Loucy (cell line): Measurements from ENCODE around the gene AMY2B.

Source experiments
- H2AFZ ChIP-seq: fragments of 200-600 bp; sonication (generic); 2 replicates; pipeline ENCODE4 v1.6.0; 2016; ENCODE audit warnings: antibody characterized with exemption, mild to moderate bottlenecking, low read length, moderate library complexity
- H3F3A ChIP-seq: fragments of 200-600 bp; 2 replicates; pipeline ENCODE4 v1.6.0; 2016; ENCODE audit warnings: antibody characterized with exemption, low read depth, mild to moderate bottlenecking
- H3K27me3 ChIP-seq: fragments of 200-600 bp; sonication (generic); 2 replicates; pipeline ENCODE4 v1.6.1; 2014; ENCODE audit warnings: low read length, mild to moderate bottlenecking; ENCODE audit not compliant: insufficient read depth, poor library complexity, severe bottlenecking
- H3K36me3 ChIP-seq: fragments of 200-600 bp; sonication (generic); 2 replicates; pipeline ENCODE4 v1.6.1; 2016; ENCODE audit warnings: low read length; ENCODE audit not compliant: insufficient read depth
- H3K4me1 ChIP-seq: fragments of 200-600 bp; sonication (generic); 2 replicates; pipeline ENCODE4 v1.5.1; 2014; ENCODE audit warnings: low read length, mild to moderate bottlenecking; ENCODE audit not compliant: insufficient read depth, poor library complexity, severe bottlenecking
- H3K4me2 ChIP-seq: fragments of 200-600 bp; sonication (generic); 2 replicates; pipeline ENCODE4 v1.6.0; 2014; ENCODE audit warnings: antibody characterized with exemption, low read length, low read depth, mild to moderate bottlenecking; ENCODE audit not compliant: poor library complexity, severe bottlenecking
- H3K4me3 ChIP-seq: fragments of 200-600 bp; sonication (generic); 2 replicates; pipeline ENCODE4 v1.5.1; 2014; ENCODE audit warnings: low read length, mild to moderate bottlenecking, mixed read lengths; ENCODE audit not compliant: poor library complexity, severe bottlenecking
- H3K79me2 ChIP-seq: fragments of 200-600 bp; sonication (generic); 2 replicates; pipeline ENCODE4 v1.6.1; 2014; ENCODE audit warnings: low read length; ENCODE audit not compliant: insufficient read depth
- H3K9ac ChIP-seq: fragments of 200-600 bp; sonication (generic); 2 replicates; pipeline ENCODE4 v1.6.0; 2014; ENCODE audit warnings: mild to moderate bottlenecking, low read depth, low read length, moderate library complexity; ENCODE audit not compliant: poor library complexity, severe bottlenecking
- H3K9me2 ChIP-seq: fragments of 200-600 bp; sonication (generic); replicated peaks from 2 replicates; pipeline ENCODE4 v1.6.1; 2016; ENCODE audit warnings: low read depth, low read length, mixed read lengths
- H3K9me3 ChIP-seq: fragments of 200-600 bp; sonication (generic); 2 replicates; pipeline ENCODE4 v1.6.1; 2014; ENCODE audit warnings: mild to moderate bottlenecking, antibody characterized with exemption, low read length, low read depth; ENCODE audit not compliant: insufficient read depth
- H4K20me1 ChIP-seq: fragments of 200-600 bp; sonication (generic); 2 replicates; pipeline ENCODE4 v1.6.0; 2014; ENCODE audit warnings: antibody characterized with exemption, low read length, mild to moderate bottlenecking; ENCODE audit not compliant: insufficient read depth, poor library complexity, severe bottlenecking
- CTCF ChIP-seq: fragments of 200-600 bp; sonication (generic); conservative IDR thresholded peaks from 2 replicates; pipeline ENCODE4 v1.5.1; 2014; ENCODE audit warnings: mild to moderate bottlenecking, antibody characterized with exemption, low read length
- EZH2phosphoT487 ChIP-seq: fragments of 200-600 bp; IDR thresholded peaks from 2 replicates; pipeline ENCODE4 v1.6.1; 2018; ENCODE audit warnings: antibody characterized with exemption, mild to moderate bottlenecking, moderate library complexity, borderline replicate concordance

Gene AMY2B

GRCh38 chr1:103538226-103538625 is 33.2 kb upstream of the AMY2B start:
- H3K9ac ChIP-seq: no peak overlapping the region
- H3K27me3 ChIP-seq: no peaks in the 10 kb centered on the region
- no peak for TF ChIP-seq CTCF
- TF ChIP-seq EZH2phosphoT487: no peak
- peaks cover 3% of the 10 kb centered on the region for H3K4me1 ChIP-seq
- no peak overlapping the region for H2AFZ ChIP-seq
- H3K79me2 ChIP-seq: 0 out of 2 replicates have a peak, but pooled peaks cover 8% of the 10 kb centered on the region
- no peak overlapping the region for H3K4me2 ChIP-seq
- H4K20me1 ChIP-seq: peaks cover 7% of the 10 kb centered on the region
- no peaks in the 10 kb centered on the region for H3F3A ChIP-seq
- H3K4me3 ChIP-seq: no peak overlapping the region
- H3K9me2 ChIP-seq: no peaks in the 10 kb centered on the region
- no peaks in the 10 kb centered on the region for H3K9me3 ChIP-seq
- peaks cover 82% of the 10 kb centered on the region for H3K36me3 ChIP-seq

GRCh38 chr1:103541431-103541830 is 30.0 kb upstream of the AMY2B start:
- Histone ChIP-seq H3F3A (no peaks in the 10 kb centered on the region), H3K9me3 (no peaks in the 10 kb centered on the region), H3K4me2 (no peak overlapping the region), H3K27me3 (no peaks in the 10 kb centered on the region), H2AFZ (no peak overlapping the region), H3K9ac (no peak overlapping the region), H3K4me1 (no peaks in the 10 kb centered on the region), H3K4me3 (no peak overlapping the region), H3K79me2 (no peaks in the 10 kb centered on the region), H3K36me3 (peaks cover 82% of the 10 kb centered on the region), H3K9me2 (no peaks in the 10 kb centered on the region), H4K20me1 (no peaks in the 10 kb centered on the region)
- TF ChIP-seq CTCF (no peak), EZH2phosphoT487 (no peak)

GRCh38 chr1:103546496-103546895 is 24.9 kb upstream of the AMY2B start:
- no peaks in the 10 kb centered on the region for H4K20me1 ChIP-seq
- no peak overlapping the region for H3K4me2 ChIP-seq
- H3K9me2 ChIP-seq: no peaks in the 10 kb centered on the region
- H3K9me3 ChIP-seq: no peaks in the 10 kb centered on the region
- no peaks in the 10 kb centered on the region for H3K27me3 ChIP-seq
- no peaks in the 10 kb centered on the region for H3K4me1 ChIP-seq
- no peak overlapping the region for H3K9ac ChIP-seq
- H3K36me3 ChIP-seq: peaks cover 74% of the 10 kb centered on the region
- no peak for TF ChIP-seq EZH2phosphoT487
- TF ChIP-seq CTCF: no peak
- no peak overlapping the region for H3K4me3 ChIP-seq
- H3K79me2 ChIP-seq: no peaks in the 10 kb centered on the region
- H3F3A ChIP-seq: no peaks in the 10 kb centered on the region
- H2AFZ ChIP-seq: no peak overlapping the region
